A673 (cell line): ENCODE data around the gene ZNF136. TPM values are rescaled to one million over a fixed set of nuclear protein-coding genes. Genes with fewer than 3 reads are reported as not detected.

Experiments used
- BruUV-seq: library from RNA; stranded (reverse); fragments of 400-500 nt; replicated peaks from 2 replicates; lab custom pipeline; 2021; lab: Mats Ljungman, UMichigan
- CTCF ChIA-PET: fragments of 300-600 bp; sonication (Branson Sonifier 250); formaldehyde crosslinking; loops from one replicate; lab custom pipeline; 2022; ENCODE audit warnings: antibody characterized with exemption; lab: Charles Lee
- POLR2A ChIA-PET: fragments of 300-600 bp; sonication (Branson Sonifier 250); formaldehyde crosslinking; loops from one replicate; lab custom pipeline; 2022; ENCODE audit warnings: antibody characterized with exemption; ENCODE audit not compliant: low non-redundant PET; lab: Charles Lee
- DNase-seq: peaks from one replicate; pipeline ENCODE4 v3.0.0-alpha.2; 2015; ENCODE audit warnings: low spot score
- H3K27ac ChIP-seq: fragments of 200-600 bp; sonication (generic); 2 replicates; pipeline ENCODE4 v1.5.1; 2016; ENCODE audit warnings: mixed run types, low read depth, mild to moderate bottlenecking, mixed read lengths, antibody characterized with exemption, low read length; ENCODE audit not compliant: poor library complexity, severe bottlenecking
- H3K27me3 ChIP-seq: fragments of 200-600 bp; sonication (generic); replicated peaks from 2 replicates; pipeline ENCODE4 v1.6.1; 2017; ENCODE audit warnings: mixed run types, low read depth, mild to moderate bottlenecking, mixed read lengths, antibody characterized with exemption, low read length; ENCODE audit not compliant: insufficient read depth, poor library complexity
- H3K36me3 ChIP-seq: fragments of 200-600 bp; sonication (generic); 2 replicates; pipeline ENCODE4 v1.6.1; 2016; ENCODE audit warnings: mixed run types, mild to moderate bottlenecking, mixed read lengths, antibody characterized with exemption, low read length; ENCODE audit not compliant: insufficient read depth, poor library complexity, severe bottlenecking
- H3K4me1 ChIP-seq: fragments of 200-600 bp; sonication (generic); 2 replicates; pipeline ENCODE4 v1.6.1; 2017; ENCODE audit warnings: mixed run types, mild to moderate bottlenecking, mixed read lengths, antibody characterized with exemption, low read length; ENCODE audit not compliant: insufficient read depth, poor library complexity, severe bottlenecking
- H3K4me3 ChIP-seq: fragments of 200-600 bp; sonication (generic); 2 replicates; pipeline ENCODE4 v1.5.1; 2016; ENCODE audit warnings: low read depth, mixed run types, mild to moderate bottlenecking, mixed read lengths, low read length; ENCODE audit not compliant: poor library complexity, severe bottlenecking
- H3K9me3 ChIP-seq: fragments of 200-600 bp; sonication (generic); 2 replicates; pipeline ENCODE4 v1.6.1; 2016; ENCODE audit warnings: mixed run types, low read depth, mild to moderate bottlenecking, mixed read lengths, antibody characterized with exemption, low read length; ENCODE audit not compliant: poor library complexity, severe bottlenecking
- CTCF ChIP-seq: fragments of 300-800, 200-600 bp; sonication (generic); conservative IDR thresholded peaks from 2 replicates; pipeline ENCODE4 v1.5.1; 2017; ENCODE audit warnings: low read depth, mild to moderate bottlenecking, antibody characterized with exemption, low read length, moderate library complexity, mixed read lengths
- EZH2 ChIP-seq: fragments of 200-600 bp; sonication (generic); IDR thresholded peaks from 2 replicates; pipeline ENCODE4 v1.6.1; 2017; ENCODE audit warnings: borderline replicate concordance, low read depth, mild to moderate bottlenecking, mixed read lengths, antibody characterized with exemption, low read length; ENCODE audit not compliant: poor library complexity, severe bottlenecking
- intact Hi-C: fragments of 100-400 bp; cut with micrococcal nuclease; formaldehyde crosslinking; loops from one replicate; pipeline ENCODE4 v1.10.0; 2022; ENCODE audit not compliant: unreplicated experiment
- total RNA-seq: library from RNA; stranded (reverse); gene quantifications from 2 replicates; pipeline ENCODE4 v1.2.3, GENCODE V29; 2021

ZNF136 gene
- total RNA-seq, 1 experiment from 2014 or later: 12.2 TPM

- H3K27ac ChIP-seq: no peak overlapping the region
- H3K4me1 ChIP-seq: no peaks in the 10 kb centered on the region
- ChIA-PET CTCF (no interaction called here), POLR2A (no interaction called here)
- DNase-seq: no peak
- H3K4me3 ChIP-seq: no peak overlapping the region
- H3K36me3 ChIP-seq: no peaks in the 10 kb centered on the region
- BruUV-seq: no TSS peak
- intact Hi-C loops: no loop called here
- peaks cover 3% of the 10 kb centered on the region for H3K9me3 ChIP-seq
- H3K27me3 ChIP-seq: no peaks in the 10 kb centered on the region
- TF ChIP-seq CTCF: no peak
- TF ChIP-seq EZH2: no peak
Measured at GRCh38 chr19:12232961-12233360, 70.1 kb downstream of the ZNF136 start.

- CTCF ChIA-PET: no interaction called here
Measured at GRCh38 chr19:12237143-12237839, 74.4 kb downstream of the ZNF136 start.

More at GRCh38 chr19:12237143-12237839, 74.4 kb downstream of the ZNF136 start:
- Histone ChIP-seq H3K9me3 (no peaks in the 10 kb centered on the region), H3K4me1 (no peaks in the 10 kb centered on the region), H3K27me3 (no peaks in the 10 kb centered on the region), H3K36me3 (no peaks in the 10 kb centered on the region), H3K4me3 (no peak overlapping the region), H3K27ac (no peak overlapping the region)
- TF ChIP-seq EZH2 (no peak), CTCF (no peak)
- POLR2A ChIA-PET: no interaction called here
- DNase-seq: no peak
- no TSS peak for BruUV-seq
- intact Hi-C loops: no loop called here

Other genes starting within 250 kb of the ZNF136 start
- gene ZNF700, start 238.0 kb upstream of the ZNF136 start, total RNA-seq: 10.9 and 11.0 TPM in 2 replicates
- gene ZNF763, start 198.1 kb upstream of the ZNF136 start, total RNA-seq: 0.24 TPM in 1 of 2 replicates, not detected in the other
- gene ZNF433, start 127.4 kb upstream of the ZNF136 start, total RNA-seq: 2.2 and 3.0 TPM in 2 replicates
- 1.3 and 1.5 TPM in 2 replicates for gene ZNF878, start 110.1 kb upstream of the ZNF136 start, total RNA-seq
- 1.5 TPM in 2 replicates for gene ZNF844, start 98.4 kb upstream of the ZNF136 start, total RNA-seq
- 4.9 and 5.4 TPM in 2 replicates for gene ZNF20, start 22.7 kb upstream of the ZNF136 start, total RNA-seq
- 9.1 and 11.1 TPM in 2 replicates for gene ZNF625, start 6.4 kb upstream of the ZNF136 start, total RNA-seq
- gene ZNF44, start 131.8 kb downstream of the ZNF136 start, total RNA-seq: 2.5 and 4.3 TPM in 2 replicates
- 0.15 and 0.26 TPM in 2 replicates for gene ZNF563, start 170.5 kb downstream of the ZNF136 start, total RNA-seq
- 0.86 and 0.90 TPM in 2 replicates for gene ZNF442, start 202.6 kb downstream of the ZNF136 start, total RNA-seq
- gene ZNF799, start 238.2 kb downstream of the ZNF136 start, total RNA-seq: 2.8 and 3.0 TPM in 2 replicates